ENCODE results near the gene DYNLL2. TPM values are rescaled to one million over a fixed set of nuclear protein-coding genes. Genes with fewer than 3 reads are reported as not detected.

DYNLL2 gene
- total RNA-seq, 1 experiment from 2014 or later, result 38.7 TPM

GRCh38 chr17:58086953-58087352, 3.7 kb downstream of the DYNLL2 start:
- peaks cover 41 to 73% (median 67%) of the 10 kb centered on the region in 3 experiments; a peak in 6 of 7 replicates for H3K36me3 Mint-ChIP-seq (ENCODE audit: insufficient read depth in 1 of 3, low read depth in 3 of 3)
- H2BK120ac ChIP-seq (ENCODE audit: low read depth, low read length, poor library complexity, severe bottlenecking), result no peak overlapping the region
- no peaks in the 10 kb centered on the region; a peak in 1 of 5 replicates for H3K9me3 Mint-ChIP-seq
- peaks cover 3% of the 10 kb centered on the region for H4K20me1 ChIP-seq (ENCODE audit: control insufficient read depth, insufficient read depth, insufficient read length)
- peaks cover 3% of the 10 kb centered on the region; the same call in 1 of the 2 replicates for H3K4me1 ChIP-seq (ENCODE audit: insufficient read depth, low read length)
- H3K79me1 ChIP-seq (ENCODE audit: insufficient read depth, low read depth, low read length, poor library complexity, severe bottlenecking), result peaks cover 6% of the 10 kb centered on the region
- H4K8ac ChIP-seq (replicated peaks; ENCODE audit: insufficient read length, low read depth, low read length), result no peak overlapping the region
- no peak overlapping the region for H3K56ac ChIP-seq (ENCODE audit: insufficient read length, low read depth, low read length)
- H3K4me2 ChIP-seq (ENCODE audit: insufficient read depth, insufficient read length, low read length), result no peak overlapping the region
- no peak overlapping the region for H3K27ac ChIP-seq (ENCODE audit: insufficient read length, low read depth, low read length)
- no peaks in the 10 kb centered on the region for H3K27me3 Mint-ChIP-seq (ENCODE audit: low read depth)
- no peak overlapping the region for H2BK15ac ChIP-seq (ENCODE audit: low read depth, low read length)
- H3K18ac ChIP-seq (ENCODE audit: insufficient read length, low read depth, low read length), result no peak overlapping the region
- H2BK20ac ChIP-seq (ENCODE audit: low read depth, low read length, poor library complexity, severe bottlenecking), result no peak overlapping the region
- no CpG with 5 or more reads among the region's 8 CpGs for WGBS (ENCODE audit: extremely low coverage, insufficient read length, low lambda C conversion rate)
- H3K23me2 ChIP-seq (ENCODE audit: insufficient read length, low read depth, low read length, poor library complexity, severe bottlenecking), result peaks cover 3% of the 10 kb centered on the region
- H3K9me3 ChIP-seq (ENCODE audit: control insufficient read depth, low read depth, low read length), result no peaks in the 10 kb centered on the region
- H4K91ac ChIP-seq (ENCODE audit: insufficient read length, low read depth, low read length), result no peak overlapping the region
- TF ChIP-seq CTCF (conservative IDR thresholded peaks at IDR 0.05), result no peak
- no peak overlapping the region for H2BK12ac ChIP-seq (ENCODE audit: insufficient read length, low read depth, low read length)
- no peaks in the 10 kb centered on the region for H3K27me3 ChIP-seq (ENCODE audit: insufficient read depth, low read length)
- no peak overlapping the region for H3K23ac ChIP-seq (ENCODE audit: insufficient read length, low read depth, low read length)
- H3K27ac Mint-ChIP-seq, result peak overlapping the region in 2 of 3 experiments; percentile 9 to 16; a peak in 2 of 7 replicates
- no peak overlapping the region for H3K9ac ChIP-seq (ENCODE audit: extremely low read depth, insufficient read length, low read length)
- H3K4me1 Mint-ChIP-seq, result peaks cover 32 to 34% of the 10 kb centered on the region in 2 experiments
- no peak overlapping the region; a peak in 1 of 5 replicates for H3K4me3 Mint-ChIP-seq
- H3K79me2 ChIP-seq (ENCODE audit: insufficient read depth, low read length), result peaks cover 37% of the 10 kb centered on the region; the same call in 1 of the 2 replicates
- H4K5ac ChIP-seq (ENCODE audit: insufficient read length, low read depth, low read length), result no peak overlapping the region
- no peak overlapping the region for H3K14ac ChIP-seq (ENCODE audit: insufficient read depth, low read length)
- H2AFZ ChIP-seq (ENCODE audit: low read length), result no peak overlapping the region
- H2AK5ac ChIP-seq (ENCODE audit: insufficient read length, low read length), result no peak overlapping the region
- H3K4ac ChIP-seq (ENCODE audit: low read depth, low read length), result no peak overlapping the region
- no peak overlapping the region for H2BK5ac ChIP-seq (ENCODE audit: insufficient read length, low read length)
- peak; percentile 25 for DNase-seq
- H3T11ph ChIP-seq (ENCODE audit: low read length), result no peak overlapping the region

All from H9 (cell line).